NB4 (cell line): Measurements from ENCODE around the gene LYPD1.

ENCODE experiments used
- DNase-seq: peaks from one replicate; pipeline ENCODE4 v3.0.0; 2010; ENCODE audit warnings: low read depth
- H3K4me3 ChIP-seq: one replicate; pipeline ENCODE4 v1.5.1; 2011; ENCODE audit warnings: mild to moderate bottlenecking, low read depth, low read length, moderate library complexity
- MYC ChIP-seq: IDR thresholded peaks from 2 replicates; pipeline ENCODE4 v1.6.1; 2011; ENCODE audit warnings: low read depth, low read length
- POLR2A ChIP-seq: IDR thresholded peaks from 2 replicates; pipeline ENCODE4 v1.6.1; 2011; ENCODE audit warnings: mild to moderate bottlenecking; ENCODE audit not compliant: insufficient read length; ENCODE audit errors: extremely low read depth
- TF ChIP-seq, protein P1 (sequence below): IDR thresholded peaks from one replicate; pipeline ENCODE4 v1.5.1; 2012; ENCODE audit warnings: low read depth, low read length
- TF ChIP-seq, protein P2 (sequence below): IDR thresholded peaks from 2 replicates; pipeline ENCODE4 v1.6.1; 2011; ENCODE audit warnings: low read depth, low read length

The LYPD1 gene

DNA sequence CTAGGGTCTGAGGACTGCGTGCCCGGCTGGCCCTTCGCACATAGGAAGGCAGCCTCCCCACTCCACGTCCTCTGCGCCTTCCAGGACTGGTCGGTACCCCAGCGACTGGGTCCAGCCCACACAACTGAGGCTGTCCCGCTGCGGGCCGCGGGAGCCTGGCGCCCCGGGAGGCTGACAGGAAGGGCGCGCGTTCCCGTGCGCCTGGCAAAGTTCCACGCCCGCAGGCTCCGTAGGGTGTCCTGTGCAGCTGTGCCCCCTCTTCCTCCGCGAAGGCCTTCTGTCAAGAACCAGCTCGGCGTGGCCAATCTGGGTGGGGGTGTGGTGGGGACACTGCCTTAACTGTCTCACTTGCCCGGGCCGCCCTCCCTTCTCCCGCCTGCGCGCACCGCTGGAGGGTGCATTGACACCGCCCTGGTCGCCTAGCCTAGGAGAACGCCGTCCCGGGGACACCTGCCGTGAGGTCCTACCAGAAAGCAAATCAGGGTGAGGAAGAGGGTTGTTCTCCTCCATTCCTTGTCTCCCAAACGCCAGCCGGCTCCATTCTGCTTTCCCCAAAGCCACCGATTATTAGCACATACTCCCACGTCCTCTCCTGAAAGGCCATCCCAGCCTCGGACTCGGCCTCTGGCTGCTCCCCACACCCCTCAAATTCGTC lies 618 bp upstream of the LYPD1 start:
- no peak for DNase-seq
- no peak for TF ChIP-seq POLR2A
- TF ChIP-seq, protein P1, sequence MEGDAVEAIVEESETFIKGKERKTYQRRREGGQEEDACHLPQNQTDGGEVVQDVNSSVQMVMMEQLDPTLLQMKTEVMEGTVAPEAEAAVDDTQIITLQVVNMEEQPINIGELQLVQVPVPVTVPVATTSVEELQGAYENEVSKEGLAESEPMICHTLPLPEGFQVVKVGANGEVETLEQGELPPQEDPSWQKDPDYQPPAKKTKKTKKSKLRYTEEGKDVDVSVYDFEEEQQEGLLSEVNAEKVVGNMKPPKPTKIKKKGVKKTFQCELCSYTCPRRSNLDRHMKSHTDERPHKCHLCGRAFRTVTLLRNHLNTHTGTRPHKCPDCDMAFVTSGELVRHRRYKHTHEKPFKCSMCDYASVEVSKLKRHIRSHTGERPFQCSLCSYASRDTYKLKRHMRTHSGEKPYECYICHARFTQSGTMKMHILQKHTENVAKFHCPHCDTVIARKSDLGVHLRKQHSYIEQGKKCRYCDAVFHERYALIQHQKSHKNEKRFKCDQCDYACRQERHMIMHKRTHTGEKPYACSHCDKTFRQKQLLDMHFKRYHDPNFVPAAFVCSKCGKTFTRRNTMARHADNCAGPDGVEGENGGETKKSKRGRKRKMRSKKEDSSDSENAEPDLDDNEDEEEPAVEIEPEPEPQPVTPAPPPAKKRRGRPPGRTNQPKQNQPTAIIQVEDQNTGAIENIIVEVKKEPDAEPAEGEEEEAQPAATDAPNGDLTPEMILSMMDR = no peak
- no peak for TF ChIP-seq MYC
- TF ChIP-seq, protein P2, sequence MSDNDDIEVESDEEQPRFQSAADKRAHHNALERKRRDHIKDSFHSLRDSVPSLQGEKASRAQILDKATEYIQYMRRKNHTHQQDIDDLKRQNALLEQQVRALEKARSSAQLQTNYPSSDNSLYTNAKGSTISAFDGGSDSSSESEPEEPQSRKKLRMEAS = no peak
- no peak overlapping the region for H3K4me3 ChIP-seq

DNA sequence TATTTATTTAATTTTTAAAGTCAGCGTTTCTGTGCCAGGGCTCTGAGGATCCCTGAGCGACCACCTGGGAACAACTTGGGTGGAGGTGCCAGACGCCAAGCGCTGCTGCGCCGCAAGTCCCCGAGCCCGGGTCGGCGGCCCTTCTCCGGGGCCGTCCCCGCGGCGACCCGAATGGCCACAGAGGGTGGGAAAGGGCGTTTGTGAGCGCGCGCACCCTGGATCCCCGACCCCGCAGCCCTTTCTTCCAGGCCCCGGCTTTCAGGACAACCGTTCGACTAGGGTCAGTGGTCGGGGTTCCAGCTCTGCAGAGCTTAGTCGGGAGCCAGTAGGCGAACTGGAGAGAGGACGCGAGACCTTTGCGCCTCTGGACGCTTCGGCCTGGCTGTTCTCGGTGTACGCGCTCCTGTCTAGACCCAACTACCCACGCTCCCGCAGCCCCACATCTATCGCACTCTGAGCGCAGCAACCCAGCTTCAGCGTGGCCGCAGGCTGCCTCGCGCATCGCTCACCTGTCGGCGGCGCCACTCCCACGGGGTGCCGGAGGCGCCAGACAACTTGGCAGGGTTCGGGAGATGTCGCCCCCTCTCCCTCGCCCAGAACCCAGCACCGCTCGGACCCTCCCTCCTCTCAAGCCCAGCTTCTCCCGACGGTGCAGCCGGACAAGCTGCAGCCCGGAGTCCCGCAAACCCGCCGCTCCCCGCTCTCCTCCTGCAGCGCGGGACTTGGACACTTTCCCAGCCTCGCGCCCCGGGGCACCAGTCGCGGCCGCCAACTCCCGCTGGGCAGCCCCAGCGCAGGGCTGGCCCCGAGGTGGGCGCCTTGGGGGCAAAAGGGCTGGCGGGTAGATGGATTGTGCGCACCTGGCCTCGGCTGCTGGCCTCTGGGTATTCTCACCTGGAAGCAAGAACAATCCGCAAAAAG lies 758 bp downstream of the LYPD1 start:
- no peak overlapping the region for H3K4me3 ChIP-seq
- no peak for TF ChIP-seq POLR2A
- TF ChIP-seq, protein P2 = no peak
- TF ChIP-seq MYC = no peak
- TF ChIP-seq, protein P1 = no peak
- DNase-seq = no peak

DNA sequence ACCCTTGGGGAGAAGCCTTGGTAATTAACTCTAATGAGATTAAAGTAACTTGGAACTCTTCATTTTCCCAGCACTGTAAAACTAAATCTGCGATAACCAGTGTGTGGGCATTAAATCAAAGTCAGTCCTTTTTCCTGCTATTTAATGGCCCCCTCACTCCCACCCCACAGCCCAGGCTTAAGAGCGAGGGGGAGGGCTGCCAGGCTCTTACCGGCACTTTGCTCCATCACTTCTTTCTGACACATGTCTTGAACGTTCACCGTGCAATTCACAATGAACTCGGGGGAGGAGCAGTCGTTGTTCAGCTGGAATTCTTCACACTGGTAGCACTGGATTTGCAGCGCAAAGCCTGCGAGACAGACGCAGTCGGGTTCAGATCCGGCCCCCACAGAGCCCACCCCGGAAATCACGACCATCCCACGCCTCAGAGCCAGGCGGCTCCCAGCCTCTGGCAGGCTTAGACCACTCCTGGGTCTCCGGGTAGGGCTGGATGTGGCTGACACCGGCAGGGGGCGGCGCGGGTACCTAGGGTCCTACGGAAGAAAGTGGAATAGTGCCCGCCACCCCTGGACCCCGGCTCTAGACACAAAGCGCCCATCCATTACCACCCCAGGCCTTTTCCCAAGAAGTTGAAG lies 1.7 kb downstream of the LYPD1 start:
- no peak overlapping the region for H3K4me3 ChIP-seq
- TF ChIP-seq, protein P1 = no peak
- TF ChIP-seq, protein P2 = no peak
- TF ChIP-seq MYC (no peak), POLR2A (no peak)
- no peak for DNase-seq

DNA sequence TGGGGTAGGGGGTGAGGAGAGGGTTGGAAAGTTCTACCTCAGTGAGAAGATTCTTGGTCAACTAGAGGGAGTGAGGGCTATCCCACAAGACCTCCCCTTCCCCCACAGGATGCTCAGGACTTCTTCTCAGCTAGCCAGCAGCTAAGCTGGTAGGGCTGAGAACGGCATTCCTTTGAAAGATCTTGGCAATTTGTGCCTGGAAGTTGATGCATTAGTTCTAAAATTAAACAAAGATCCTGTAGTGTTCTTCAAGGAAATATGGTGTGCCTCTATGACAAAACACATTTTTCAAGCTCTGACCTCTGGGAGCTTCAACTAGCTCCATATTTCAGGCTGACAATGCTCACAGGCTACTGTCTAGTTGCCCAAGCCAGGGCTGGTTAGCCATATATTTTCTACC lies 2.3 kb downstream of the LYPD1 start:
- TF ChIP-seq POLR2A (no peak), MYC (no peak)
- TF ChIP-seq, protein P1 = no peak
- TF ChIP-seq, protein P2 = no peak
- DNase-seq = no peak
- H3K4me3 ChIP-seq = no peak overlapping the region

DNA sequence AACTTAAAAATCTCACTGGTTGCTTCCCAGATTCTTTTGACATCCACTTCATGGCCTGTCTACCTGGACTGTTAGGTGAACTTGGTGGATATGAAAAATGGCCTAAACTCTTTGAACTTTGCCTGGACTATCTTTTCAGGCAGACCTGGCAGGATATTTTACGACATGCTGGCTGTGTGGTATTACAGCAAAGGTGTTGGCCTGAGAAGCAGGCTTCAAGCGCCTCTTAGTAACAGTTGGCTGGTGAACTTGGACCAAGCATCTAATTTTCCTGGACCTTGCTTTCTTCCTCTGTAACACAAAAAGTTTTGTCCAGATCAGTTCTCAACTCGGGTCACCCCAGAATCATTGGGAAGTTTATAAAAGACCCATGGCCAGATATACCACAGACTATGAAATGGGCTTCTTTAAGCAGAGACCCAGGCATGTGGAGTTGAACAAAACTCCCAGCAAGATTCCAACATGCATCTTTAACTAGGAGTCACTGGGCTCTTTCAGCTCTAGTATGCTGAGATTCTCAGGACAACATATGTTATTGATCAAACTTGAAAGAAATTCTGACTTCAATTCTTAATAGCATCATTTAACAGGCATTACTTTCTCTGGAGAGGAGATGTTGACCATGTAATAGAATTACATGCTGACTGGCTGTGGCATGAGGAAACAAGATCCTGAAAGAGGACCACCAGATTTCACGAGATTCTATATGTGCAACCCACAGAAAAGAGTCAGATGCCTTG lies 4.4 kb downstream of the LYPD1 start:
- no peak overlapping the region for H3K4me3 ChIP-seq
- DNase-seq = no peak
- no peak for TF ChIP-seq MYC
- no peak for TF ChIP-seq POLR2A
- TF ChIP-seq, protein P1 = no peak
- TF ChIP-seq, protein P2 = no peak
